B cell (primary cell): ENCODE data around the gene RHOBTB1.

Experiments used
- CTCF ChIP-seq: fragments of 200-600 bp; IDR thresholded peaks from one replicate; pipeline ENCODE4 v1.8.0; 2022; ENCODE audit warnings: antibody characterized with exemption, mild to moderate bottlenecking
- EZH2 ChIP-seq: IDR thresholded peaks from 2 replicates; pipeline ENCODE4 v1.6.1; 2012; ENCODE audit warnings: borderline replicate concordance, low read depth, mild to moderate bottlenecking, moderate library complexity, low read length; ENCODE audit not compliant: insufficient read depth, poor library complexity, severe bottlenecking

GRCh38 chr10:60932756-60933155 is 11.2 kb downstream of the RHOBTB1 start:
- TF ChIP-seq CTCF (no peak), EZH2 (no peak)
